PC-9 (cell line): ENCODE measurements around the gene RASGEF1C. TPM values are rescaled to one million over a fixed set of nuclear protein-coding genes. Genes with fewer than 3 reads are reported as not detected.

Experiments used
- BruUV-seq: library from RNA; stranded (reverse); fragments of 400-500 nt; replicated peaks from 2 replicates; lab custom pipeline; 2021; lab: Mats Ljungman, UMichigan
- CTCF ChIA-PET: fragments of 300-600 bp; sonication (Branson Sonifier 250); formaldehyde crosslinking; loops from one replicate; lab custom pipeline; 2022; ENCODE audit warnings: antibody characterized with exemption; lab: Charles Lee
- POLR2A ChIA-PET: fragments of 300-600 bp; sonication (Branson Sonifier 250); formaldehyde crosslinking; loops from one replicate; lab custom pipeline; 2022; ENCODE audit warnings: antibody characterized with exemption; ENCODE audit not compliant: unreplicated experiment; lab: Charles Lee
- DNase-seq, 2 experiments: peaks; one replicate each; pipeline versions ENCODE4 v3.0.0 to v3.0.0-alpha.2; 2015 to 2022; ENCODE audit warnings: mixed read lengths in 1 of 2
- H2AFZ ChIP-seq: fragments of 200-600 bp; sonication (generic); 2 replicates; pipeline ENCODE4 v1.8.1; 2017; ENCODE audit warnings: antibody characterized with exemption
- H3F3A ChIP-seq: fragments of 200-600 bp; sonication (generic); 2 replicates; pipeline ENCODE4 v1.8.1; 2017; ENCODE audit warnings: antibody characterized with exemption, mild to moderate bottlenecking, low read depth; ENCODE audit not compliant: insufficient read depth
- H3K27ac ChIP-seq: fragments of 200-600 bp; sonication (generic); 2 replicates; pipeline ENCODE4 v1.6.1; 2016; ENCODE audit warnings: mixed run types
- H3K27me3 ChIP-seq: fragments of 200-600 bp; sonication (generic); 2 replicates; pipeline ENCODE4 v1.6.1; 2016; ENCODE audit warnings: low read depth, mixed run types; ENCODE audit not compliant: insufficient read depth
- H3K36me3 ChIP-seq: fragments of 200-600 bp; sonication (generic); 2 replicates; pipeline ENCODE4 v1.6.1; 2016; ENCODE audit warnings: low read depth, mixed run types
- H3K4me1 ChIP-seq: fragments of 200-600 bp; sonication (generic); replicated peaks from 2 replicates; pipeline ENCODE4 v1.6.1; 2016; ENCODE audit warnings: mixed run types; ENCODE audit not compliant: insufficient read depth
- H3K4me2 ChIP-seq: fragments of 200-600 bp; sonication (generic); 2 replicates; pipeline ENCODE4 v1.6.1; 2017; ENCODE audit warnings: mixed run types
- H3K4me3 ChIP-seq: fragments of 200-600 bp; sonication (generic); 2 replicates; pipeline ENCODE4 v1.6.1; 2016; ENCODE audit warnings: mixed run types
- H3K79me2 ChIP-seq: fragments of 200-600 bp; sonication (generic); 2 replicates; pipeline ENCODE4 v1.6.1; 2017; ENCODE audit warnings: low read depth, mixed run types
- H3K9me2 ChIP-seq: fragments of 200-600 bp; sonication (generic); 2 replicates; pipeline ENCODE4 v1.8.1; 2017; ENCODE audit warnings: mild to moderate bottlenecking; ENCODE audit not compliant: insufficient read depth
- H3K9me3 ChIP-seq: fragments of 200-600 bp; sonication (generic); 2 replicates; pipeline ENCODE4 v1.8.1; 2016; ENCODE audit warnings: low read depth; ENCODE audit not compliant: insufficient read depth
- H4K20me1 ChIP-seq: fragments of 200-600 bp; sonication (generic); 2 replicates; pipeline ENCODE4 v1.8.1; 2017; ENCODE audit not compliant: insufficient read depth
- EZH2 ChIP-seq: fragments of 200-600 bp; sonication (generic); IDR thresholded peaks from 2 replicates; pipeline ENCODE4 v1.8.0; 2017; ENCODE audit warnings: antibody characterized with exemption, low read depth
- intact Hi-C: fragments of 100-400 bp; cut with micrococcal nuclease; formaldehyde crosslinking; loops from one replicate; pipeline ENCODE4 v1.10.0; 2022; ENCODE audit not compliant: unreplicated experiment
- total RNA-seq: library from RNA; stranded (reverse); gene quantifications from 2 replicates; pipeline ENCODE4 v1.2.3, GENCODE V29; 2021
- TF ChIP-seq, protein P1 (sequence below): fragments of 200-600 bp; sonication (generic); conservative IDR thresholded peaks from 2 replicates; pipeline ENCODE4 v1.6.1; 2017; ENCODE audit warnings: mixed run types, antibody characterized with exemption, mild to moderate bottlenecking, moderate library complexity

RASGEF1C gene
- total RNA-seq, 1 experiment from 2014 or later = not detected

DNA sequence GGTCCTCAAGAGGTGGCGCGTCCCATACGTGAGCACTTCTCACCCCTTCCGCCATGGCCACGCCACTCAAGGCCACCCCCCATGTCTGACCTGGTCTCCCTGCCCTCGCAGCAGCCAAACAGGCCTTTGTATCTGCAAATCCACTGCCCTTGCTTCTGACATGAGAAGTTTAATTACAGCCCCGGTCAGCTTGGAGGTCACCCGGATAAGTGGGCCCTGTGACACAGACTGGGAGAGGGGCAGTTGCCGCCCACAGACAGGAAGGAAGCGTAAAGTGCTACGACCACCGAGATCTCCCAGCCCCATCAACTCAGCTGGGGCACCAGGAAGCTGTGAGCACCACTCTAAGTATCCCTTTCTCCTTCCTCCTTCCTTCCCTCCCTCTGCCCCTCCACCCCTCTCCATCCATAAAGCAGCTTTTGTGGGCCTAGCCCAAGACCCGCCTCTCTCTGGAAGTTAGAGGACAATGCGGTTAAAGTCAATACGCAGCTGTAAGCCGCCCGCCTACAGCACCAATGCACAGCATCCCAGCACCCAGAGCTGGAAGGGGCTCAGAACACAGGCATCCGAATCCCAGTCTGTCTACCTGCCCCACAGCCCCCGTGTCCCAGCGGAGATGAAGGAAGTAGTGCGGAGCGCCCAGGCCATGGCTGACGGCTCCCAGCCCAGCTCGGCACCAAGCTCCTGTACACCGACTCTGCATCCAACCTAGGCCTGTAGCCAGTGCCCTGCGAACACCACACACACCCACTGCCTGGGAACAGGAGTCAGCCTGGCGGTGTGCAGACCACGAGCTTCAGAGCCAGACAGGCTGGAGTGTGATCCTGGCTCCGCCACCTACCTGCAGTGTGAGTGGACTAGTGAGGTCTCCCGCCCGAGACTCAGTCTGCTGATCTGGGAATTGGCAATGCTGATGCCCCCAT, 92.7 kb downstream of the RASGEF1C start:
- CTCF ChIA-PET = interaction anchor here (1.1 kb wide), 1 partner anchor 370 kb away, joined by 3 read pairs; no protein-coding TSS in a partner anchor
- POLR2A ChIA-PET = interaction anchor here (0.7 kb wide), 1 partner anchor 88 kb away, joined by 3 read pairs; no protein-coding TSS in a partner anchor
- intact Hi-C loops = loop anchor here (5.0 kb wide), 1 partner anchor 91 kb away; the partner anchor contains the start of gene RASGEF1C
- H3K27me3 ChIP-seq = no peaks in the 10 kb centered on the region
- BruUV-seq = no TSS peak
- no peak overlapping the region for H3K27ac ChIP-seq
- H3K4me3 ChIP-seq = no peak overlapping the region
- H3K4me1 ChIP-seq = no peaks in the 10 kb centered on the region
- no peak overlapping the region for H3K4me2 ChIP-seq
- H3K36me3 ChIP-seq = no peaks in the 10 kb centered on the region
- no peak overlapping the region for H2AFZ ChIP-seq
- no peaks in the 10 kb centered on the region for H4K20me1 ChIP-seq
- no peaks in the 10 kb centered on the region for H3K9me3 ChIP-seq
- no peaks in the 10 kb centered on the region for H3F3A ChIP-seq
- H3K79me2 ChIP-seq = no peaks in the 10 kb centered on the region
- TF ChIP-seq, protein P1, sequence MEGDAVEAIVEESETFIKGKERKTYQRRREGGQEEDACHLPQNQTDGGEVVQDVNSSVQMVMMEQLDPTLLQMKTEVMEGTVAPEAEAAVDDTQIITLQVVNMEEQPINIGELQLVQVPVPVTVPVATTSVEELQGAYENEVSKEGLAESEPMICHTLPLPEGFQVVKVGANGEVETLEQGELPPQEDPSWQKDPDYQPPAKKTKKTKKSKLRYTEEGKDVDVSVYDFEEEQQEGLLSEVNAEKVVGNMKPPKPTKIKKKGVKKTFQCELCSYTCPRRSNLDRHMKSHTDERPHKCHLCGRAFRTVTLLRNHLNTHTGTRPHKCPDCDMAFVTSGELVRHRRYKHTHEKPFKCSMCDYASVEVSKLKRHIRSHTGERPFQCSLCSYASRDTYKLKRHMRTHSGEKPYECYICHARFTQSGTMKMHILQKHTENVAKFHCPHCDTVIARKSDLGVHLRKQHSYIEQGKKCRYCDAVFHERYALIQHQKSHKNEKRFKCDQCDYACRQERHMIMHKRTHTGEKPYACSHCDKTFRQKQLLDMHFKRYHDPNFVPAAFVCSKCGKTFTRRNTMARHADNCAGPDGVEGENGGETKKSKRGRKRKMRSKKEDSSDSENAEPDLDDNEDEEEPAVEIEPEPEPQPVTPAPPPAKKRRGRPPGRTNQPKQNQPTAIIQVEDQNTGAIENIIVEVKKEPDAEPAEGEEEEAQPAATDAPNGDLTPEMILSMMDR = no peak
- TF ChIP-seq EZH2 = no peak
- H3K9me2 ChIP-seq = no peaks in the 10 kb centered on the region
- peak in 1 of 2 experiments; percentile 31 for DNase-seq

DNA sequence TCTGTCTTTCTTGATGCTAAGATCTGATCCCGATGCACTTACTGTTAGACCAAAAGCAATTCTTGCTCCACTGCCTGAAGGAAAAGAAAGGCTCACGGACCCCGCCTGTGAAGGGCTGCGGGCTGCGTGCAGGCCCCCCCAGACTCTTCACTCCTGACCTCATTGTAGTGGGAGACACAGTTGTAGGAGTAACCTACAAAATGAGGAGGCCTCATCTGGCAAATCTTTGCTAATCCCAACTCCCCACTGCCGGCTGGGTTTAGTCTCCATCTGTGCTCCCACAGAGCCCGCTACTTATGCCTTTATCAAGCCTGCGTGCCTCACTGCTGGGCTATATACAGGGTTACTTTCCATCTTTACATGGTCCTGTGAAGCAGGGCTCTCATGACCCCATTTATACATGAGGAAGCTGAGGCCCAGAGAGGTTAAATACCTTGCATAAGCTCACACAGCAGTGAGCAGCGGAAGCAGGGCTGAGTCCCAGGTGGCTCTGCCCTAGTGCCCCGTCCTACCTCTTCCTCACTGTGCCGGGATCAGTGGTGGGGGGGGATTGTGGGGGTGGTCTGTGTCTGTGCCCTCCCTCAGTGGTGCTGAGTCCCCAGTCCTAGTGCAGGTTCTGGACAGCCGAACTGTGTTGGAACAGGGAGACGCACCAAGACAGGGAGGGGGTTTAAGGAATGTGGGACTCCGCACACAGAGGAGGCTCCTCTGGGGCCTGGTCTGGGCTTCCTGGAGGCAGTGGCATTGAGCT, 93.5 kb downstream of the RASGEF1C start:
- intact Hi-C loops = loop anchor here (5.0 kb wide), 1 partner anchor 92 kb away; the partner anchor contains the start of gene RASGEF1C
- Histone ChIP-seq H4K20me1 (no peaks in the 10 kb centered on the region), H3K27me3 (no peaks in the 10 kb centered on the region), H3K4me1 (no peaks in the 10 kb centered on the region), H3K9me2 (no peaks in the 10 kb centered on the region), H3K79me2 (no peaks in the 10 kb centered on the region), H3K4me2 (no peak overlapping the region), H3K9me3 (no peaks in the 10 kb centered on the region), H2AFZ (no peak overlapping the region), H3F3A (no peaks in the 10 kb centered on the region), H3K27ac (no peak overlapping the region), H3K4me3 (no peak overlapping the region), H3K36me3 (no peaks in the 10 kb centered on the region)
- BruUV-seq = no TSS peak
- peak in 1 of 2 experiments; percentile 5 for DNase-seq
- ChIA-PET CTCF (no interaction called here), POLR2A (no interaction called here)
- TF ChIP-seq EZH2 = no peak
- TF ChIP-seq, protein P1 = no peak

DNA sequence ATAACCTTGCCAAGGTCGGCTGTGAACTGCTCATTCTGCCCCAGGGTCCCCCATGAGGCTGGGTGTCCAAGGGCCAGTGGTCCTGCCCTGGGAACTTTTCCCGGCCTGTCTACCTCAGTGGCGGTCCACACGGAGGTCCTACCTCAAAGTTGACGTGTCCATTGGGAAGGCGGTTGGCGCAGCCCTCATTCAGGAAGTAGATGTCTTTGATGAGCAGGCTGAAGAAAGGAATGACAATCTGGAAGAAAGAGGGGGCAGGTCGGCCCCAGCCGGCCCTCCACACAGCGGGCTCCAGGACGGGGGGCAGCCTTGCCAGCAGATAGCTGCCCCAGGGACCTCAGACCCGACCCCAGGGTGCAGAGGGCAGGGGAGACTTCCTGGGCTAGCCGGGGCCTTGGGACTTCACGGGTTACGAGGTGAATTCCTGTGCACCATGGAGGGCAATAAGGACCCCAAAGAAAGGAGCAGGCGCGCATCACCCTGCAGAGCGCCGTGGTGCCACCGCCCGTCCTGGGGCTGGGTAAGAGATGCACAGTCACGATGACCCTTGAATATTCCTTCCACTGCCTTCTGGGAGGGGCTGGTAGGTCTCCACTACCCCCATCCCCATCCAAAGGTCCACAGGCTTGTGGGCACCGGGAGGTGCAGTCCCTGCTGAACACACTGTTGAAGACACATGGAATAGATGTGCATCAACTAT, 94.6 kb downstream of the RASGEF1C start:
- BruUV-seq = no TSS peak
- no peaks in the 10 kb centered on the region for H3K9me2 ChIP-seq
- H3K27me3 ChIP-seq = no peaks in the 10 kb centered on the region
- intact Hi-C loops = loop anchor here (5.0 kb wide), 1 partner anchor 93 kb away; the partner anchor contains the start of gene RASGEF1C
- no peak overlapping the region for H3K4me3 ChIP-seq
- no peaks in the 10 kb centered on the region for H4K20me1 ChIP-seq
- DNase-seq = peak in 1 of 2 experiments; percentile 12
- TF ChIP-seq, protein P1 = no peak
- H3K36me3 ChIP-seq = no peaks in the 10 kb centered on the region
- H2AFZ ChIP-seq = no peak overlapping the region
- no peaks in the 10 kb centered on the region for H3K79me2 ChIP-seq
- ChIA-PET CTCF (interaction anchor here (0.6 kb wide), 1 partner anchor 34 kb away, joined by 7 read pairs; no protein-coding TSS in a partner anchor), POLR2A (no interaction called here)
- no peaks in the 10 kb centered on the region for H3K9me3 ChIP-seq
- no peak overlapping the region for H3K27ac ChIP-seq
- H3K4me2 ChIP-seq = no peak overlapping the region
- no peaks in the 10 kb centered on the region for H3F3A ChIP-seq
- H3K4me1 ChIP-seq = no peaks in the 10 kb centered on the region
